Kidney (tissue), 14 donors: ENCODE data around the gene RTKN. TPM values are rescaled to one million over a fixed set of nuclear protein-coding genes. Genes with fewer than 3 reads are reported as not detected.

Experiments
- DNase-seq, 5 donors: peaks; one replicate each; pipeline ENCODE4 v3.0.0-alpha.2; 2013 to 2020
- FAIRE-seq: peaks from 2 replicates; lab custom pipeline; 2012; peaks lifted over from hg19 to GRCh38; lab: Jason Lieb, UNC
- H3K27ac ChIP-seq, 2 donors: one replicate each; pipeline ENCODE4 v1.7.0; 2013; ENCODE audit warnings: low read depth in 2 of 2, low read length in 2 of 2, inconsistent platforms in 1 of 2
- H3K27me3 ChIP-seq: one replicate; pipeline ENCODE4 v1.7.1; 2013; ENCODE audit warnings: low read length, inconsistent platforms; ENCODE audit not compliant: control insufficient read depth, insufficient read depth
- H3K36me3 ChIP-seq, 3 donors: one replicate each; pipeline versions ENCODE4 v1.7.0 to v1.7.1; 2013; ENCODE audit warnings: low read length in 3 of 3, control low read depth in 1 of 3, inconsistent platforms in 1 of 3; ENCODE audit not compliant: insufficient read depth in 3 of 3, control insufficient read depth in 2 of 3
- H3K4me1 ChIP-seq, 3 donors: one replicate each; pipeline versions ENCODE4 v1.7.0 to v1.7.1; 2013; ENCODE audit warnings: low read length in 3 of 3, inconsistent platforms in 1 of 3, low read depth in 1 of 3; ENCODE audit not compliant: control insufficient read depth in 2 of 3, insufficient read depth in 2 of 3
- H3K4me3 ChIP-seq, 3 donors: one replicate each; pipeline versions ENCODE4 v1.7.0 to v1.8.1; 2013; ENCODE audit warnings: low read length in 3 of 3, control low read depth in 1 of 3, inconsistent platforms in 1 of 3
- H3K9ac ChIP-seq, 3 donors: one replicate each; pipeline versions ENCODE4 v1.7.0 to v1.7.1; 2013; ENCODE audit warnings: low read length in 3 of 3, control low read depth in 1 of 3, inconsistent platforms in 1 of 3
- H3K9me3 ChIP-seq, 3 donors: one replicate each; pipeline versions ENCODE4 v1.7.0 to v1.7.1; 2013; ENCODE audit warnings: low read length in 3 of 3, control low read depth in 1 of 3, inconsistent platforms in 1 of 3; ENCODE audit not compliant: control insufficient read depth in 2 of 3, insufficient read depth in 1 of 3
- intact Hi-C: fragments of 100-400 bp; cut with DNase I; formaldehyde crosslinking; loops from one replicate; pipeline ENCODE4 v1.11.1; 2022
- polyA plus RNA-seq: library from polyadenylated mRNA; stranded (reverse); fragments of 350-450 nt; fragmentation: Illumina TruSeq; extraction: RNeasy Lipid Tissue Mini Kit (QIAGEN cat#74804); gene quantifications from one replicate; pipeline ENCODE4 v1.2.3, GENCODE V29; 2014; ENCODE audit warnings: low read depth, low replicate concordance; ENCODE audit not compliant: insufficient read depth
- total RNA-seq: library from RNA; stranded (reverse); fragmentation: NEBNext Ultra II Directional; extraction: Animal tissue kit (Norgen Biotek cat#: 25700); gene quantifications from one replicate; pipeline ENCODE4 v1.2.1, GENCODE V29; 2021
- TF ChIP-seq, protein P1 (sequence below): IDR thresholded peaks from 3 replicates; pipeline ENCODE4 v1.5.1; 2012; ENCODE audit warnings: mild to moderate bottlenecking, moderate library complexity, borderline replicate concordance; ENCODE audit not compliant: insufficient read depth; ENCODE audit errors: extremely low read depth
- donor health status: control.
- donor health status: control.
- donor health status: control.
- donor health status: control.
- donor health status: control.
- donor health status: DM: yes; HTN: yes; CAD: no.
- donor health status: Normal renal cell carcinoma (clear cell type).

Gene RTKN
- total and polyA plus RNA-seq, 2 donors from 2014 or later = 76.4 to 95.6 TPM

GRCh38 chr2:74439373-74439772, 2.4 kb downstream of the RTKN start:
- peaks cover 9 to 19% (median 17%) of the 10 kb centered on the region in 3 donors for H3K4me1 ChIP-seq
- H3K27me3 ChIP-seq = no peaks in the 10 kb centered on the region
- no peak for DNase-seq
- no peak for FAIRE-seq
- H3K4me3 ChIP-seq = peak overlapping the region; percentile 66 to 85 (median 73)
- no peaks in the 10 kb centered on the region for H3K9me3 ChIP-seq
- peak overlapping the region; percentile 27 to 85 (median 51) for H3K9ac ChIP-seq
- TF ChIP-seq, protein P1, sequence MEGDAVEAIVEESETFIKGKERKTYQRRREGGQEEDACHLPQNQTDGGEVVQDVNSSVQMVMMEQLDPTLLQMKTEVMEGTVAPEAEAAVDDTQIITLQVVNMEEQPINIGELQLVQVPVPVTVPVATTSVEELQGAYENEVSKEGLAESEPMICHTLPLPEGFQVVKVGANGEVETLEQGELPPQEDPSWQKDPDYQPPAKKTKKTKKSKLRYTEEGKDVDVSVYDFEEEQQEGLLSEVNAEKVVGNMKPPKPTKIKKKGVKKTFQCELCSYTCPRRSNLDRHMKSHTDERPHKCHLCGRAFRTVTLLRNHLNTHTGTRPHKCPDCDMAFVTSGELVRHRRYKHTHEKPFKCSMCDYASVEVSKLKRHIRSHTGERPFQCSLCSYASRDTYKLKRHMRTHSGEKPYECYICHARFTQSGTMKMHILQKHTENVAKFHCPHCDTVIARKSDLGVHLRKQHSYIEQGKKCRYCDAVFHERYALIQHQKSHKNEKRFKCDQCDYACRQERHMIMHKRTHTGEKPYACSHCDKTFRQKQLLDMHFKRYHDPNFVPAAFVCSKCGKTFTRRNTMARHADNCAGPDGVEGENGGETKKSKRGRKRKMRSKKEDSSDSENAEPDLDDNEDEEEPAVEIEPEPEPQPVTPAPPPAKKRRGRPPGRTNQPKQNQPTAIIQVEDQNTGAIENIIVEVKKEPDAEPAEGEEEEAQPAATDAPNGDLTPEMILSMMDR = no peak
- H3K36me3 ChIP-seq = no peaks in the 10 kb centered on the region
- intact Hi-C loops = no loop called here
- no peak overlapping the region for H3K27ac ChIP-seq

DNA sequence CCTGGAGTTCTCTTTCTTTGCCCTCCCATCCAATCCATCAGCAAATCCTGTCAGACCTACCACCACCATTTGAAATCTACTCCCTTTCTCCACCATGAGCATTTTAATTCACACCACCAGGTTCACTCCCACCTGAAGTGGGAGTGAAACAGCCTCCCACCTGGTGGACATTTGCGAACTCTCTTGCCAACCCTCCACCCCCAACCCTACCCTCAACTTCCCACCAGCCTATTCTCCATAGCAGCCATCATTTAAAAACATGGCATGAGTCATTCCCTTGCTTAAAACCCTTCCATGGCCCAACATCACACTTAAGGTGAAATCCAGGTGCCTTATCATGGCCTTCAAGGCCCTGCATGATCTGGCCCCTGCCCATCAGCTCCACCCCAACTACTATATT, 3.5 kb downstream of the RTKN start:
- Histone ChIP-seq H3K9ac (no peak overlapping the region), H3K4me3 (no peak overlapping the region), H3K27me3 (no peaks in the 10 kb centered on the region), H3K4me1 (peaks cover 9 to 19% (median 12%) of the 10 kb centered on the region in 3 donors), H3K36me3 (no peaks in the 10 kb centered on the region), H3K27ac (no peak overlapping the region), H3K9me3 (no peaks in the 10 kb centered on the region)
- DNase-seq (no peak), FAIRE-seq (no peak)
- intact Hi-C loops = no loop called here
- TF ChIP-seq, protein P1 = no peak

DNA sequence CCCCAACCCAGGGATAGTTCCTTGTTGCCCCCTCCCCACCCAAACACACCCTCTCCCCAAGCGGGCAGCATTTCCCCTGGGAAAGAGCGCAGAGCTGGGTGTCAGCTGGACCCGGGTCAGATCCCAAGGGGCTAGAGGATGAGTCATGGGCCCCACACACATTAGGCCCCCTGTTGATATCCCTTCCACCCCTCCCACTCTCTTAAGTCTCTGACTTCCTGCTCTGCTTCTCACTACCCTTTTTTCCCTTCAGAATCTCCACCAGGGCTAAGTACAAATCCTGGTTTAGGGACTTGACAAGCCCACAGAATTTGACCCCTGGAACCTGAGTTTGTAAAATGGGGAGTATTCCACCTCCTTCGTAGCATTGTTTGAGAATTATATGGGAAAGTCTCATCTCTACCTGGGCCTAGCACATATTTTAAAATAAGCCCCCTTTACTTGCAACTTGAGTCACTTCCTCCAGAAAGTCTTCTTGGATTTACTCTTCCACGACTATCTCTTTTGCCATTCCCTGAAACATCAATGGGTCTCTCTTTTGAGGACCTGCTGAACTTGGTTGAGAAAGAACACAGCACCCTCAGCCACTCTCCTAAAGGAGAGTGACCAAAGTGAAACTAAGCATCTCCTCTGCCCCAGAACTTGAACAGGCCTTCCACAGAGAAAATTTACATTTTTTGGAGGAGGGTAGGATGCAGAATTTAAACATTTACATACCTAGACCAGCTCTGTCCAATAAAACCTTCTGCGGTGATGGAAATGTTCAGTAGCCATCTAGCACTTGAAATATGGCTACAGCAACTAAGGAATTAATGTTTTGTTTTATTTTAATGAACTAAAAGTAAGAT, 4.7 kb downstream of the RTKN start:
- DNase-seq = no peak
- Histone ChIP-seq H3K36me3 (peaks cover 0 to 4% (median 2%) of the 10 kb centered on the region in 3 donors), H3K4me1 (peaks cover 5 to 23% (median 9%) of the 10 kb centered on the region in 3 donors), H3K4me3 (no peak overlapping the region), H3K27me3 (no peaks in the 10 kb centered on the region), H3K9ac (no peak overlapping the region), H3K9me3 (no peaks in the 10 kb centered on the region), H3K27ac (no peak overlapping the region)
- intact Hi-C loops = no loop called here
- TF ChIP-seq, protein P1 = no peak
- FAIRE-seq = no peak
